Mesendoderm (in vitro differentiated cells): Measurements from ENCODE around the gene VPS9D1.
"Not testable (repeated sequence)": the region's sequence is repeated elsewhere in the genome, so short reads cannot be mapped to it uniquely, and the experiment has no call there.

Experiments used
- DNase-seq: peaks from one replicate; pipeline ENCODE4 v3.0.0; 2013
- H2AK5ac ChIP-seq: 2 replicates; pipeline ENCODE4 v1.6.1; 2013; ENCODE audit warnings: low read length, inconsistent platforms
- H2BK120ac ChIP-seq: 2 replicates; pipeline ENCODE4 v1.6.1; 2013; ENCODE audit warnings: low read depth, mild to moderate bottlenecking, low read length, moderate library complexity, mixed read lengths
- H2BK15ac ChIP-seq: replicated peaks from 2 replicates; pipeline ENCODE4 v1.6.1; 2013; ENCODE audit warnings: low read depth, mild to moderate bottlenecking, moderate library complexity
- H2BK5ac ChIP-seq: 2 replicates; pipeline ENCODE4 v1.6.1; 2013; ENCODE audit warnings: low read length, inconsistent platforms
- H3K18ac ChIP-seq: 2 replicates; pipeline ENCODE4 v1.6.1; 2013; ENCODE audit warnings: mild to moderate bottlenecking, low read length, mixed read lengths
- H3K23ac ChIP-seq: one replicate; pipeline ENCODE4 v1.6.1; 2013; ENCODE audit warnings: low read length
- H3K27ac ChIP-seq: 2 replicates; pipeline ENCODE4 v1.5.1; 2013; ENCODE audit warnings: low read depth, mild to moderate bottlenecking, inconsistent platforms, low read length, moderate library complexity
- H3K27me3 ChIP-seq: 2 replicates; pipeline ENCODE4 v1.6.1; 2013; ENCODE audit warnings: low read length, control low read depth, mild to moderate bottlenecking, inconsistent platforms; ENCODE audit not compliant: insufficient read depth, poor library complexity
- H3K36me3 ChIP-seq: 2 replicates; pipeline ENCODE4 v1.6.1; 2013; ENCODE audit warnings: low read length, inconsistent platforms; ENCODE audit not compliant: control insufficient read depth, insufficient read depth
- H3K4ac ChIP-seq: one replicate; pipeline ENCODE4 v1.6.1; 2013; ENCODE audit warnings: low read depth, mild to moderate bottlenecking, low read length, moderate library complexity
- H3K4me1 ChIP-seq: 2 replicates; pipeline ENCODE4 v1.6.1; 2013; ENCODE audit warnings: low read depth, low read length, inconsistent platforms; ENCODE audit not compliant: control insufficient read depth
- H3K4me2 ChIP-seq: 2 replicates; pipeline ENCODE4 v1.6.1; 2013; ENCODE audit warnings: low read length
- H3K4me3 ChIP-seq: 2 replicates; pipeline ENCODE4 v1.5.1; 2013; ENCODE audit warnings: mild to moderate bottlenecking, low read length
- H3K56ac ChIP-seq: one replicate; pipeline ENCODE4 v1.6.1; 2013; ENCODE audit warnings: low read length
- H3K79me1 ChIP-seq: 2 replicates; pipeline ENCODE4 v1.6.1; 2013; ENCODE audit warnings: low read length, inconsistent platforms
- H3K79me2 ChIP-seq: 2 replicates; pipeline ENCODE4 v1.6.1; 2013; ENCODE audit warnings: mild to moderate bottlenecking, low read length; ENCODE audit not compliant: control insufficient read depth, insufficient read depth
- H3K9ac ChIP-seq: 2 replicates; pipeline ENCODE4 v1.6.1; 2013; ENCODE audit warnings: low read length, inconsistent platforms
- H4K5ac ChIP-seq: one replicate; pipeline ENCODE4 v1.6.1; 2013; ENCODE audit warnings: low read length
- H4K8ac ChIP-seq: one replicate; pipeline ENCODE4 v1.6.1; 2013; ENCODE audit warnings: low read depth, mild to moderate bottlenecking, control low read depth, low read length, moderate library complexity
- WGBS: extraction: QIAGEN DNeasy Blood & Tissue Kit; methylation state at CpG from one replicate; pipeline ENCODE4 v1.1.7; 2013; ENCODE audit warnings: low lambda C conversion rate, missing lambda C conversion rate; ENCODE audit not compliant: insufficient coverage; ENCODE audit errors: extremely low coverage; 5-methylcytosine and 5-hydroxymethylcytosine counted together

The VPS9D1 gene

DNA sequence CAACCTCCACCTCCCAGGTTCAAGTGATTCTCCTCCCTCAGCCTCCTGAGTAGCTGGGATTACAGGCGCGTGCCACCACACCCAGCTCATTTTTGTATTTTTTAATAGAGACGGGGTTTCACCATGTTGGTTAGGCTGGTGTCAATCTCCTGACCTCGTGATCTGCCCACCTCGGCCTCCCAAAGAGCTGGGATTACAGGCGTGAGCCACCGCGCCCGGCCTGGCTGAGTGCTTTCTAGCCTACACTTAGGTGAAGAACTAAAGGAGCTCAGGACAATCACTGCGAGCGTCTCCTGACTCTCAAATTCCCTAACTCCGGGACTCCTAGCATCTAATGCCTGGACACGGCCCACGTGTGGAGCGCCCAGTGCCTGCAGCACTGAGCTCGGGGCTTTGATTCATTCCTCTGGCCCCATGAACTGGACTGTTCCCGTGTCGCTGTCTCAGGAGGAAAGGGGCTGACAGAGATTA is 21.0 kb downstream of the VPS9D1 start:
- peak overlapping the region; percentile 35 for H3K4me2 ChIP-seq
- no CpG with 5 or more reads among the region's 18 CpGs for WGBS
- not testable (repeated sequence) for H3K79me2 ChIP-seq, H2BK15ac ChIP-seq, H4K8ac ChIP-seq, DNase-seq, H3K27ac ChIP-seq, H2BK120ac ChIP-seq, H3K23ac ChIP-seq, H3K36me3 ChIP-seq, H3K79me1 ChIP-seq, H3K18ac ChIP-seq, H3K27me3 ChIP-seq, H3K4ac ChIP-seq, H2BK5ac ChIP-seq, H3K4me1 ChIP-seq, H4K5ac ChIP-seq, H2AK5ac ChIP-seq, H3K4me3 ChIP-seq
- H3K9ac ChIP-seq = peak overlapping the region; percentile 71
- H3K56ac ChIP-seq = peak overlapping the region; percentile 69

DNA sequence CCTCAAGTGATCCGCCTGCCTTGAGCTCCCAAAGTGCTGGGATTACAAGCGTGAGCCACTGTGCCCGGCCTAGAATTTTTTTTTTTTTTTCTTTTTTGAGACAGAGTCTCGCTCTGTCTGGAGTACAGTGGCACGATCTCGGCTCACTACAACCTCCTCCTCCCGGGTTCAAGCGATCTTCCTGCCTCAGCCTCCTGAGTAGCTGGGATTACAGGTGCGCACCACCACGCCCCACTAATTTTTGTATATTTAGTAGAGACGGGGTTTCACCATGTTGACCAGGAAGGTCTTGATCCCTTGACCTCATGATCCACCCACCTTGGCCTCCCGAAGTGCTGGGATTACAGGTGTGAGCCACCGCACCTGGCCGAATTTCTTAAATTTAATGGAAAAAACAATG is 22.0 kb downstream of the VPS9D1 start:
- not testable (repeated sequence) for H2BK15ac ChIP-seq, H2BK120ac ChIP-seq, H3K9ac ChIP-seq, H4K8ac ChIP-seq, H2BK5ac ChIP-seq, H3K27me3 ChIP-seq, H2AK5ac ChIP-seq, H3K79me1 ChIP-seq, H3K4me2 ChIP-seq, H3K27ac ChIP-seq, H3K23ac ChIP-seq, H3K36me3 ChIP-seq, H3K4me3 ChIP-seq, H3K4me1 ChIP-seq, H3K18ac ChIP-seq, DNase-seq, H3K79me2 ChIP-seq, H3K4ac ChIP-seq, H4K5ac ChIP-seq, H3K56ac ChIP-seq
- no CpG with 5 or more reads among the region's 14 CpGs for WGBS

DNA sequence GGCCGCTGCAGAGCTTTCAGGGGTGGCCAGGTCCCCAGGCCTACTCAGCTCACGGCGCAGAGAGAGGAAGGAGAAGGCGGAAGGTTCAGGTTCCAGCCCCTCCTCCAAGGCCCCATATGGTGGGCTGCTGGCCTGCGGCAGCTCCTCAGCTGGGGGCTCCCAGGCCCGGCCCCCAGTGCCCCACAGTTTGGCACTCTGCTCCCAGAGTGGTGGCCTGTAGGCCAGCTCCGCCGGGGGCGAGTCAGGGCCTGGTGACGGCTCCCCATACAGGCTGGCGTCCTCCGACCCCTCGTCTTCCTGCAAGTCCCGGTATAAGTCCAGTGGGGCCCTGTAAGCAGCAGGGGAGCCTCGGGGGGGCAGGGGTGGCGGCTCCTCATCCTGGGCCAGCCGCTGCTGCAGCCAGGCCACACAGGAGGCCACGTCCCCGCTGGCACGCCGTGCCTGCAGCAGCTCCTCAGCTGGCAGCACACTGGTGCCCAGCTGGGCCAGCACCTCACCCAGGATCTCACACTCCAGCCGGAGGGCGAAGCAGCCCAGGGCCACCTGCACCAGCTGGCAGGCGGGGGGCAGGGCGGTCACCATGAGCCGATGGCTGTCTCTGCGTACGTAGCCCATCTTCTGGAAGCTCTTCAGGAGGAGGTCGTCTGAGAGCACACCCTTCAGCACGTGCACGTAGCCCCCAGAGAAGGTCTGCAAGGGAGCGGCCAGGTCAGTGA is 22.9 kb downstream of the VPS9D1 start:
- no peak overlapping the region for H2AK5ac ChIP-seq
- H3K36me3 ChIP-seq = peaks cover 9% of the 10 kb centered on the region
- no peak overlapping the region for H3K4me2 ChIP-seq
- no peak overlapping the region for H3K4ac ChIP-seq
- no peak overlapping the region for H3K9ac ChIP-seq
- H2BK120ac ChIP-seq = no peak overlapping the region
- H3K23ac ChIP-seq = no peak overlapping the region
- no peak overlapping the region for H3K4me3 ChIP-seq
- H3K79me1 ChIP-seq = no peaks in the 10 kb centered on the region
- no peak overlapping the region for H2BK5ac ChIP-seq
- no CpG with 5 or more reads among the region's 32 CpGs for WGBS
- H3K4me1 ChIP-seq = peaks cover 7% of the 10 kb centered on the region
- H4K5ac ChIP-seq = no peak overlapping the region
- no peaks in the 10 kb centered on the region for H3K79me2 ChIP-seq
- H3K27me3 ChIP-seq = no peaks in the 10 kb centered on the region
- DNase-seq = no peak
- H3K18ac ChIP-seq = no peak overlapping the region
- no peak overlapping the region for H3K56ac ChIP-seq
- no peak overlapping the region for H4K8ac ChIP-seq
- H2BK15ac ChIP-seq = no peak overlapping the region
- H3K27ac ChIP-seq = no peak overlapping the region

DNA sequence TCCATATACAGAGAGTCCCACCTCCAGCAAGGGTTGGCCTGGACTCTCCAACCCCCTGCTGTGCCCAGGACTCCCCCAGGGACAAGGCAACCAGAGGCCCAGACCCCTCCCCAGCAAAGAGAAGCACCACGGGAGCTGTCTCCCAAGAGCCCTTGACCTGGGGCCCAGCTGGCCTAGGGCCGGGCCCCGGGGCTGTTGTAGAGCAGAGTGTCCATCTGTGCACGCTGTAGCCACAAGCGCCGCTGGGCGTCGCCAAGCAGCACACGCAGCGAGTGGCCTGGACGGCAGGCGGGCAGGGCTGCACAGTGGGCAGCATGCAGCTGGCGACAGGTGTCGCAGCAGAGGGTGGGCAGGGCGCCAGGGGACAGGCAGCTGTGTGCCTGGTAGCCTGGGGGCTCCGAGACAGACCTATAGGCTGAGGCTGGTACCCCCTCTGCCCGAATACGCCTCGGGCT is 23.5 kb downstream of the VPS9D1 start:
- Histone ChIP-seq H2BK5ac (no peak overlapping the region), H2BK15ac (no peak overlapping the region), H3K27me3 (no peaks in the 10 kb centered on the region), H3K56ac (no peak overlapping the region), H3K18ac (no peak overlapping the region), H3K23ac (no peak overlapping the region), H3K9ac (no peak overlapping the region), H4K5ac (no peak overlapping the region), H2AK5ac (no peak overlapping the region), H3K27ac (no peak overlapping the region), H3K79me1 (no peaks in the 10 kb centered on the region), H3K36me3 (peaks cover 9% of the 10 kb centered on the region), H2BK120ac (no peak overlapping the region), H3K4me2 (no peak overlapping the region), H3K4me1 (peaks cover 7% of the 10 kb centered on the region), H3K4me3 (no peak overlapping the region), H4K8ac (no peak overlapping the region), H3K4ac (no peak overlapping the region), H3K79me2 (no peaks in the 10 kb centered on the region)
- DNase-seq = no peak
- WGBS = no CpG with 5 or more reads among the region's 19 CpGs

DNA sequence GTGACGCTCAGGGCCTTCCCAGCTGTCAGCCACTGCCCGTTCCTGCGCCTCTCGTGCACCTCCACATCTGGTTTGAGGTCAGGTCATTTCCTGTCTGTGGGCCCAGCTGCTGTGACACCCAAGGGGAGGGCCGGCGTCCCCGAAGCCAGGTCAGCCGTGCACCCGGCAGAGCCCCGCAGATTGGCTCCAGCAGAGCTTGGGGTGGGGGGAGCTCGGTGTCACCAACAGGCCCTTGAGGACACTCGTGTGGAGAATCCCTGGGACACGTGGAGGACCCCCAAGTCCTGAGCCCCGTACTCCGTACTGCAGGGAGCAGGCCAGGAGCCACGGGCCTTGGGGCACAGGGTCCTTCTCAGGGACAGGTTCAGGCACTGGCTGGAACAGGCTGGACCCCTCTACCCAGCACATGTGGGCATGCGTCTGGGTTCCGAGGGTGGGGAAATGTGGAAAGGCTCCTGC is 24.0 kb downstream of the VPS9D1 start:
- Histone ChIP-seq H3K36me3 (peaks cover 9% of the 10 kb centered on the region), H2AK5ac (no peak overlapping the region), H3K23ac (no peak overlapping the region), H3K9ac (no peak overlapping the region), H2BK5ac (no peak overlapping the region), H3K56ac (no peak overlapping the region), H3K4ac (no peak overlapping the region), H3K79me2 (no peaks in the 10 kb centered on the region), H2BK15ac (no peak overlapping the region), H4K5ac (no peak overlapping the region), H3K4me2 (no peak overlapping the region), H3K18ac (no peak overlapping the region), H3K4me3 (no peak overlapping the region), H3K79me1 (no peaks in the 10 kb centered on the region), H3K27ac (no peak overlapping the region), H2BK120ac (no peak overlapping the region), H4K8ac (no peak overlapping the region), H3K27me3 (no peaks in the 10 kb centered on the region), H3K4me1 (peaks cover 7% of the 10 kb centered on the region)
- no peak for DNase-seq
- no CpG with 5 or more reads among the region's 18 CpGs for WGBS
